H1 (cell line): ENCODE data around the gene KRT84. TPM values are rescaled to one million over a fixed set of nuclear protein-coding genes. Genes with fewer than 3 reads are reported as not detected.

ENCODE experiments used
- CTCF ChIA-PET: fragments of 300-600 bp; sonication (Branson Sonifier 250); formaldehyde crosslinking; loops from one replicate; lab custom pipeline; 2021; ENCODE audit not compliant: partially characterized antibody; lab: Charles Lee
- POLR2A ChIA-PET: fragments of 300-600 bp; sonication (Branson Sonifier 250); formaldehyde crosslinking; loops from one replicate; lab custom pipeline; 2021; ENCODE audit warnings: inconsistent platforms; ENCODE audit not compliant: partially characterized antibody; lab: Charles Lee
- DNase-seq, 2 experiments: peaks; one replicate each; pipeline versions ENCODE4 v3.0.0 to v3.0.0-alpha.2; 2010 to 2022; ENCODE audit warnings: low spot score in 2 of 2, low read depth in 1 of 2, mixed read lengths in 1 of 2
- FAIRE-seq: peaks from 2 replicates; lab custom pipeline; 2011; peaks lifted over from hg19 to GRCh38; lab: Jason Lieb, UNC
- H2AFZ ChIP-seq: 2 replicates; pipeline ENCODE4 v1.8.1; 2012; ENCODE audit warnings: low read length, inconsistent platforms
- H2AK5ac ChIP-seq: 2 replicates; pipeline ENCODE4 v1.6.1; 2013; ENCODE audit warnings: low read depth, low read length
- H2BK120ac ChIP-seq: replicated peaks from 2 replicates; pipeline ENCODE3; 2013; ENCODE audit warnings: low read depth, low read length, inconsistent platforms
- H2BK12ac ChIP-seq: 2 replicates; pipeline ENCODE4 v1.6.1; 2013; ENCODE audit warnings: low read depth, low read length
- H2BK15ac ChIP-seq: 2 replicates; pipeline ENCODE4 v1.6.1; 2013; ENCODE audit warnings: low read length
- H2BK20ac ChIP-seq: 2 replicates; pipeline ENCODE4 v1.6.1; 2013; ENCODE audit warnings: low read length
- H2BK5ac ChIP-seq: 2 replicates; pipeline ENCODE4 v1.6.1; 2013; ENCODE audit warnings: low read depth, low read length
- H3K14ac ChIP-seq: 2 replicates; pipeline ENCODE4 v1.6.1; 2013; ENCODE audit warnings: inconsistent platforms; ENCODE audit not compliant: insufficient read length
- H3K18ac ChIP-seq: 2 replicates; pipeline ENCODE4 v1.6.1; 2013; ENCODE audit warnings: low read length; ENCODE audit errors: extremely low read depth
- H3K23ac ChIP-seq: 2 replicates; pipeline ENCODE4 v1.6.1; 2013; ENCODE audit warnings: inconsistent platforms; ENCODE audit not compliant: insufficient read length
- H3K23me2 ChIP-seq: 2 replicates; pipeline ENCODE4 v1.6.1; 2013; ENCODE audit warnings: low read depth, low read length
- H3K27ac ChIP-seq: 2 replicates; pipeline ENCODE4 v1.6.1; 2011; ENCODE audit warnings: low read depth, low read length, inconsistent platforms
- H3K27me3 ChIP-seq, 4 experiments: replicated peaks in 1 of 4; 1 replicate in 1 of 4; 2 replicates in 3 of 4; pipeline versions ENCODE4 v1.6.1 to v1.8.1; 2011 to 2013; ENCODE audit warnings: low read length in 3 of 4, mild to moderate bottlenecking in 3 of 4, inconsistent platforms in 2 of 4, mixed read lengths in 2 of 4, moderate library complexity in 1 of 4; ENCODE audit not compliant: control insufficient read depth in 3 of 4, insufficient read depth in 3 of 4; ENCODE audit errors: extremely low read depth in 1 of 4
- H3K36me3 ChIP-seq, 4 experiments: 2 replicates each; pipeline versions ENCODE4 v1.6.1 to v1.8.1; 2011 to 2013; ENCODE audit warnings: mild to moderate bottlenecking in 4 of 4, low read length in 3 of 4, moderate library complexity in 2 of 4, control low read depth in 1 of 4, inconsistent platforms in 1 of 4; ENCODE audit not compliant: insufficient read depth in 4 of 4, control insufficient read depth in 2 of 4
- H3K4ac ChIP-seq: replicated peaks from 2 replicates; pipeline ENCODE3; 2013; ENCODE audit warnings: low read length, low read depth, mixed read lengths, inconsistent platforms; ENCODE audit not compliant: insufficient read length
- H3K4me1 ChIP-seq, 4 experiments: replicated peaks in 1 of 4; 1 replicate in 1 of 4; 2 replicates in 3 of 4; pipeline versions ENCODE4 v1.6.1 to v1.8.1; 2011 to 2013; ENCODE audit warnings: low read length in 3 of 4, inconsistent platforms in 2 of 4, mixed read lengths in 1 of 4; ENCODE audit not compliant: insufficient read depth in 4 of 4, control insufficient read depth in 3 of 4
- H3K4me2 ChIP-seq, 2 experiments: 2 replicates each; pipeline versions ENCODE4 v1.6.1 to v1.8.1; 2011 to 2013; ENCODE audit warnings: low read depth in 2 of 2, low read length in 2 of 2, control low read depth in 1 of 2, inconsistent platforms in 1 of 2, mild to moderate bottlenecking in 1 of 2; ENCODE audit not compliant: insufficient read depth in 1 of 2
- H3K4me3 ChIP-seq, 4 experiments: fragments of 200-600, 300-600 bp in 1 of 4; sonication (generic), shearing (Covaris generic), sonication (Bioruptor Twin) in 1 of 4; 2 replicates each; pipeline versions ENCODE4 v1.5.1 to v1.8.1; 2011 to 2016; ENCODE audit warnings: low read length in 4 of 4, low read depth in 3 of 4, control low read depth in 2 of 4, inconsistent platforms in 2 of 4, mild to moderate bottlenecking in 2 of 4, mixed read lengths in 1 of 4, moderate library complexity in 1 of 4; ENCODE audit not compliant: insufficient read depth in 2 of 4; ENCODE audit errors: extremely low read depth in 1 of 4
- H3K56ac ChIP-seq: replicated peaks from 2 replicates; pipeline ENCODE3; 2013; ENCODE audit warnings: low read depth, mild to moderate bottlenecking, mixed read lengths, low read length, inconsistent platforms; ENCODE audit not compliant: insufficient read length
- H3K79me1 ChIP-seq: 2 replicates; pipeline ENCODE4 v1.6.1; 2013; ENCODE audit warnings: low read depth, low read length, control low read depth
- H3K79me2 ChIP-seq, 2 experiments: 2 replicates each; pipeline versions ENCODE4 v1.6.1 to v1.8.1; 2012 to 2013; ENCODE audit warnings: low read length in 2 of 2, mild to moderate bottlenecking in 2 of 2, inconsistent platforms in 1 of 2; ENCODE audit not compliant: insufficient read depth in 2 of 2, control insufficient read depth in 1 of 2
- H3K9ac ChIP-seq, 4 experiments: replicated peaks in 1 of 4; 1 replicate in 1 of 4; 2 replicates in 3 of 4; pipeline versions ENCODE4 v1.6.1 to v1.8.1; 2011 to 2013; ENCODE audit warnings: low read depth in 3 of 4, low read length in 3 of 4, control low read depth in 2 of 4, mild to moderate bottlenecking in 2 of 4, moderate library complexity in 2 of 4, inconsistent platforms in 1 of 4; ENCODE audit errors: extremely low read depth in 1 of 4
- H3K9me3 ChIP-seq, 2 experiments: 2 replicates each; pipeline versions ENCODE4 v1.6.1 to v1.8.1; 2012 to 2013; ENCODE audit warnings: mild to moderate bottlenecking in 2 of 2, moderate library complexity in 2 of 2, control low read depth in 1 of 2, inconsistent platforms in 1 of 2, low read depth in 1 of 2, low read length in 1 of 2, mixed read lengths in 1 of 2; ENCODE audit not compliant: insufficient read depth in 2 of 2
- H4K20me1 ChIP-seq, 2 experiments: replicated peaks in 1 of 2; 2 replicates each; pipeline versions ENCODE3 to v1.8.1; 2011 to 2013; ENCODE audit warnings: inconsistent platforms in 2 of 2, low read length in 2 of 2, mild to moderate bottlenecking in 1 of 2; ENCODE audit not compliant: insufficient read depth in 2 of 2, control insufficient read depth in 1 of 2
- H4K5ac ChIP-seq: 2 replicates; pipeline ENCODE4 v1.6.1; 2013; ENCODE audit warnings: low read length, low read depth, mixed read lengths, inconsistent platforms; ENCODE audit not compliant: insufficient read length
- H4K8ac ChIP-seq: 2 replicates; pipeline ENCODE4 v1.8.0; 2013; ENCODE audit warnings: mild to moderate bottlenecking, moderate library complexity, low read length, inconsistent platforms; ENCODE audit not compliant: insufficient read depth; ENCODE audit errors: extremely low read depth
- H4K91ac ChIP-seq: replicated peaks from 2 replicates; pipeline ENCODE3; 2013; ENCODE audit warnings: low read length, mixed read lengths, inconsistent platforms; ENCODE audit not compliant: insufficient read length
- CREB1 ChIP-seq: IDR thresholded peaks from 2 replicates; pipeline ENCODE4 v1.6.1; 2012; ENCODE audit warnings: inconsistent platforms
- KDM4A ChIP-seq: IDR thresholded peaks from one replicate; pipeline ENCODE4 v1.7.1; 2012; ENCODE audit warnings: low read depth, mild to moderate bottlenecking, moderate library complexity, low read length, inconsistent platforms; ENCODE audit not compliant: severe bottlenecking
- POLR2AphosphoS5 ChIP-seq: IDR thresholded peaks from 2 replicates; pipeline ENCODE4 v1.6.1; 2011; ENCODE audit warnings: low read depth, low read length
- RXRA ChIP-seq: IDR thresholded peaks from 2 replicates; pipeline ENCODE4 v1.6.1; 2011; ENCODE audit warnings: low read depth, mild to moderate bottlenecking, low read length, moderate library complexity; ENCODE audit not compliant: insufficient read depth
- SP2 ChIP-seq: IDR thresholded peaks from 2 replicates; pipeline ENCODE4 v1.6.1; 2012; ENCODE audit warnings: mild to moderate bottlenecking, low read length, inconsistent platforms
- TCF12 ChIP-seq: IDR thresholded peaks from 2 replicates; pipeline ENCODE4 v1.6.1; 2011; ENCODE audit warnings: low read depth, mild to moderate bottlenecking, low read length
- WGBS, 2 experiments: shearing (Covaris generic) in 1 of 2; methylation state at CpG; one replicate each; pipeline versions ENCODE4 v1.1.6 to v1.1.7; 2013 to 2015; ENCODE audit warnings: low lambda C conversion rate in 2 of 2, mixed read lengths in 2 of 2, inconsistent platforms in 1 of 2, low coverage in 1 of 2, missing lambda C conversion rate in 1 of 2; ENCODE audit not compliant: insufficient replicate concordance in 2 of 2, insufficient coverage in 1 of 2, insufficient read length in 1 of 2; ENCODE audit errors: extremely low coverage in 1 of 2, missing lambda C conversion rate in 1 of 2; 5-methylcytosine and 5-hydroxymethylcytosine counted together
- polyA plus RNA-seq, 7 experiments: library from polyadenylated mRNA; depleted of rRNA in 3 of 7; stranded (reverse) in 5 of 7; unstranded in 2 of 7; fragments of >200 nt in 5 of 7; fragments of 200-250 nt in 2 of 7; gene quantifications; 1 replicate in 5 of 7; 2 replicates in 1 of 7; 4 replicates in 1 of 7; pipeline versions ENCODE4 v1.2.1 to v1.2.3, GENCODE V29; 2011 to 2013; ENCODE audit warnings: missing spikeins in 2 of 7, mixed read lengths in 2 of 7
- total RNA-seq: library from RNA; stranded (reverse); fragmentation: NEBNext Ultra II Directional; extraction: Animal tissue kit (Norgen Biotek cat#: 25700); gene quantifications from 2 replicates; pipeline ENCODE4 v1.2.1, GENCODE V29; 2021
- TF ChIP-seq, protein P1 (sequence below): IDR thresholded peaks from 2 replicates; pipeline ENCODE4 v1.6.1; 2012; ENCODE audit warnings: inconsistent platforms
- TF ChIP-seq, protein P2 (sequence below): IDR thresholded peaks from 2 replicates; pipeline ENCODE4 v1.6.1; 2011; ENCODE audit warnings: low read depth, mild to moderate bottlenecking, low read length; ENCODE audit not compliant: insufficient read depth

The KRT84 gene
- total and polyA plus RNA-seq, 2 of the 8 experiments (the other 6 are each of a cell fraction or from before 2014, with no cell fraction given), result not detected

DNA sequence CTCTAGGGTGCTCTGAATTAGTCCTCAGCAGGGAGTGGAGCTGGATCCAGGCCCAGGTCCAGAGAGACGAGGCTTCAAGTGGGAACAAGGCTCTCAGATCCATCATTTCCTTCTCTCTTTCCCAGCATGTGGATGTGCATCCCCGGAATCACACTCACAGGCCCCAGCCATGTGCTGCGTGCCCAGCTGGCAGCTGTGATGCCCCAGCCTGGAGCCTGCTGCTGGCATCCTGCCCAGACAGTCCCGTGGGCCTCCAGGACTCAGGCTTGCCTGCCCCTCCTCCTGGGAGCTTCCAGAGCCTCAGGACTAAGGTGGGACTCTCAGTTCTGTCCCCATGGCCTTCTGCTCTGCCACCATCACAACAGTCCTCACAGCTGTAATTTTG, 6.2 kb upstream of the KRT84 start:
- 75% methylated on average over 4 of the region's 4 CpGs; no CpG with 5 or more reads in 1 of the 2 experiments for WGBS, 2 experiments
- H4K20me1 ChIP-seq, result no peaks in the 10 kb centered on the region

More for the DNA sequence above, 6.2 kb upstream of the KRT84 start:
- Histone ChIP-seq H3K23ac (no peak overlapping the region), H3K4me3 (no peak overlapping the region), H3K9me3 (no peaks in the 10 kb centered on the region), H3K27ac (no peak overlapping the region), H3K56ac (no peak overlapping the region), H3K4me1 (peaks cover 0 to 7% (median 1%) of the 10 kb centered on the region in 4 experiments; a peak in 2 of 7 replicates), H2BK12ac (no peak overlapping the region), H2BK120ac (no peak overlapping the region), H3K4ac (no peak overlapping the region), H3K79me1 (no peaks in the 10 kb centered on the region; the same call in 1 of the 2 replicates), H3K36me3 (no peaks in the 10 kb centered on the region), H4K5ac (no peak overlapping the region), H2BK15ac (no peak overlapping the region), H3K79me2 (no peaks in the 10 kb centered on the region), H3K9ac (no peak overlapping the region), H3K14ac (no peak overlapping the region), H4K91ac (no peak overlapping the region), H2BK20ac (no peak overlapping the region), H3K18ac (no peak overlapping the region), H2AFZ (no peak overlapping the region), H3K4me2 (no peak overlapping the region), H3K27me3 (peaks cover 0 to 4% (median 0%) of the 10 kb centered on the region in 4 experiments; a peak in 1 of 7 replicates), H2AK5ac (no peak overlapping the region), H4K8ac (peak overlapping the region; percentile 23; the same call in 1 of the 2 replicates), H3K23me2 (no peaks in the 10 kb centered on the region), H2BK5ac (no peak overlapping the region)
- FAIRE-seq (no peak), DNase-seq (no peak)
- POLR2A ChIA-PET, result no interaction called here
- CTCF ChIA-PET, result interaction anchor here (0.6 to 11.3 kb wide), 61 partner anchors 8 to 493 kb away, joined by 3 to 112 read pairs (median 4); partner anchors contain the start of genes KRT5, KRT71 and KRT73
- TF ChIP-seq, protein P1, sequence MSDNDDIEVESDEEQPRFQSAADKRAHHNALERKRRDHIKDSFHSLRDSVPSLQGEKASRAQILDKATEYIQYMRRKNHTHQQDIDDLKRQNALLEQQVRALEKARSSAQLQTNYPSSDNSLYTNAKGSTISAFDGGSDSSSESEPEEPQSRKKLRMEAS, result no peak
- no peak for TF ChIP-seq POLR2AphosphoS5
- no peak for TF ChIP-seq KDM4A
- TF ChIP-seq, protein P2, sequence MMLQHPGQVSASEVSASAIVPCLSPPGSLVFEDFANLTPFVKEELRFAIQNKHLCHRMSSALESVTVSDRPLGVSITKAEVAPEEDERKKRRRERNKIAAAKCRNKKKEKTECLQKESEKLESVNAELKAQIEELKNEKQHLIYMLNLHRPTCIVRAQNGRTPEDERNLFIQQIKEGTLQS, result no peak
- no peak for TF ChIP-seq CREB1
- TF ChIP-seq TCF12, result no peak
- no peak for TF ChIP-seq SP2
- no peak for TF ChIP-seq RXRA
